Measurements from ENCODE around the gene HASPIN.

The HASPIN gene

DNA sequence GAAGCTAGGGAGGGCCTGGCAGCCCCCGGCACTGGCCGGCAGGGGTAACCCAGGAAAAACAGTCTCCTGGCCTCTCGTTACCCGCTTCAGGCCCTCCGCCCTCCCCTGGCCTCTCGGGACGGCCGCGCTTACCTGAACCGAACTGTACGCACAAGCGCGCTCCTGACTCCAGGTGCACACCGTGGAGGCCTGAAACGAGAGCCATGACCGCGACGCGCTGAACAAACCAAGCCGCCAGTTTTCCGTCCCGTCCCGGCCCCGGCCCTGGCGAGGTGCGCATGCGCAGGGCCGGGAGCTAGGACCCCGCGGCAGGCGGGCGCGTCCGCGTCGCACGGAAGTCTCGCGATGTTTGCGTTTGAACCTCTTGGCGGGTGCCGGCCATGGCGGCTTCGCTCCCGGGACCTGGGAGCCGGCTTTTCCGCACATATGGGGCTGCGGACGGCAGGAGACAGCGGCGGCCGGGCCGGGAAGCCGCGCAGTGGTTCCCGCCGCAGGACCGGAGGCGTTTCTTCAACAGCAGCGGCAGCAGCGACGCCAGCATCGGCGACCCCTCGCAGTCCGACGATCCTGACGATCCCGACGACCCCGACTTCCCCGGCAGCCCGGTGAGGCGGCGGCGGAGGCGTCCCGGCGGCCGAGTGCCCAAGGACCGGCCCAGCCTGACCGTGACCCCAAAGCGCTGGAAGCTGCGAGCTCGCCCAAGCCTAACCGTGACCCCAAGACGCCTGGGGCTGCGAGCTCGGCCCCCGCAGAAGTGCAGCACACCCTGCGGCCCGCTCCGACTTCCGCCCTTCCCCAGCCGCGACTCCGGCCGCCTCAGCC, at the start of gene HASPIN:
Gene HASPIN (plus strand): TSS at position 348 of the 822 bp plus-strand sequence. CDS start 33 bp downstream, at position 381.
- peak; percentile 74 to 97 (median 86) for DNase-seq
- intact Hi-C loops (cut with DNase I): loop anchor here (5.0 kb wide), 1 partner anchor 124 kb away; the partner anchor contains the start of gene NCBP3

DNA sequence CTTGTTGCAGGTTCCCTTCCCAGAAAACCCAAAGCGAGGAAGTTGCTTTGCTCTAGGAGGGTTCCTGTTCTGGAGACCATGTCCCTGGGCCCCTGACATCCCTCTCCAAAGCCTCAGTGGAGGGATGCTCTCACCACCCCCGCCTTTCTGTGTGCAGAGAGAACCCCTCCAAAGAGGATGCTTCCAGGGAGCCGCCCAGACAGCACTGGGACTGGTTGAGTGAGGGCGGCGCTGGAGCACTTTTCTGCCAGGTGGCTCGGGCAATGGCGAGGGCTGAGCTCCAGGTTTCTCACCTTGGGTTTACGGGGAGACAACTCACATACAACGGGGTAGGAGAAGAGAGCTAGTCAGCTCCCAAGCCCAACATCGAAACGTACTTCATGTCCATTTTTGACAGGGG, 47.8 kb upstream of the HASPIN start:
- no peak for DNase-seq
- intact Hi-C loops (cut with DNase I): no loop called here

DNA sequence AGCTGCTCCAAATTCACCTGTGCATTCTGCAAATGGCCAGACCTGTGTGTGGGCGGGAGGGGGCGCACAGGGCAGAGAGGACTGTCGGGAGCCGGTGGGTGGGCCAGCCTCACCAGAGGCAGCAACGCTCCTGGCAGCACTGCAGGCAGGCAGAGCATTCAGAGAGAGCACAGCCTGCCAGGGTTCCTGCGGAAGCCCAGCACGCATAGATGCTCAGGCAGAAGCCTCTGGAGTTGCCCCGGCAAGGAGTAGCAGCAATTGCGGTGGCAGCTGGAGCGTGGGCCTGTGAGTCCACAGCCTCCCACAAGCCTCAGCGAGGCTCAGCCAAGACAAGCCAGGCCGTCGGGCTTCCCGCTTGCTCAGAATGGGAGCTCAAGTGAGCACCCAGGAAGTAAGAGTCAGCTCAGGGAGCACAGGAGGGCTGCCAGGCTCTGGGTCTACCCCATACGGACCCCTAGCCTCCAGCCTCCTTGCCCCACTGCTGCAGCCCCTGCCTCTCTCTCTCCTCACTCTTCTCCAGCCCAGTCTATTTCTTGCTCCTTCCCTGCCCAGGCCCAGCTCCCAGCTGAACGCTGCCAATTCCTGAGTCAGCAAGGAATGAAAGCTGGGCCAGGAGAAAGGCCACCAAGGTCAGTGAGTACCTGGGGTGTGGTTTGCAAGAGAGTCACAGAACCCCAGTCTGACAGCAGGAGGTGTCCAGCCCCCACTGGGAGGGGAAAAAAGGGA, 45.4 kb upstream of the HASPIN start:
- peak in 9 of 10 donors; percentile 34 to 97 (median 85) for DNase-seq
- intact Hi-C loops (cut with DNase I): no loop called here

DNA sequence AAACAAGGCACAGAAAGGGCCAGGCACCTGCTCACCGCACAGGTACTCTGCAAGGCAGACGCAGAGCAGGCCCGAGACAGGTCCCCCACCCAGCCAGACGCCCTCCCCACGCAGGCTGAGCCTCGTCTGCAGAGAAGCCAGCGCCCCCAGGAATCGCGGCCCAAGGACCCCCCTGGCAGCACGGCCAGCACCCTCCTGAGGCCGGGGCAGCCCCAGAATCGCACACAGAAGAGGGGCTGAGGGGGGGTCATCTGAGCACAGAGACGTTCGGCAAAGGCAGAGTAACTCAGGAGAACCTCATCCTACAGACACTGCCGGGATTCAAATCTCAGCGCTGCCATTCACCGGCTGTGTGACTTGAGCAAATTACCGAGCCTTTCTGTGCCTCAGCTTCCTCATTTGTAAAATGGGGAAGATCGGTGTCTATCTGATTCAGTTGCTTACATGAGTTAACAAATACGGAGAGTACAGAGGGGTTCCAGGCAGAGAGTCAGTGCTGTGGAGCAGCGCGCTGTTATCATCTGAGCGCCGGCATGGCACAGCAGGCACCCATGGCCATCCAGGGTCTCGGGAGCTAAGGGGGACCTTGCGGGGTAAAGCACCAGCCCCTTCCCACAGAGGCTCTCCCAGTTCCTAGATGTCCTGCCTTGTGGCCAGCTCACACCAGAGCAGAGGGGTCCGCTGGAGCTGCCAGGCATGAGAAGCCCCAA, 44.7 kb upstream of the HASPIN start:
- no peak for DNase-seq
- intact Hi-C loops (cut with DNase I): no loop called here

DNA sequence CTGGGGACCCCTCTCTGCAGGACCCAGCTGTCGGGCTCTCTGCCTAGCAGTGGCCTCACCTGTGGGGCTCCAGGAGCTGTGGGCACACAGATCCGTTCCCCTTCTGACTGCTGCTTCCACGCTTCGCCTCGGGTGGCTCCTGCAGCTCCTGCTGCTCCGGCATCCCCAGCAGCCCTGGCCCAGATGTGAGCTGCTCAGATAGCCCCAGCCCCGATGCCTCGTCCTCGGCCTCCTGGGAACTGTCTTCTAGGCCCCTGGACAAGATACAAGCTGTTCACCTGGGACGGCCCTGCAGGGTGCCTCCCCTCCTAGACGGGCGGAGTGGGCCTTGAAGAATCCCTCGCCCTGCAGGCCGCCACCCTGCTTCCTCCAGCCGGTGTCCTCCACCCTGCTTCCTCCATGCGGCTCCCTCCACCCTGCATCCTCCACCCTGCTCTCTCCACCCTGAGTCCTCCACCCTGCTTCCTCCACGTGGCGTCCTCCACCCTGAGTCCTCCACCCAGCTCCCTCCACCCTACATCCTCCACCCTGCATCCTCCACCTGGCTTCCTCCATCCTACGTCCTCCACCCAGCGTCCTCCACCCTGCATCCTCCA, 44.1 kb upstream of the HASPIN start:
- peak in 1 of 10 donors; percentile 57 for DNase-seq
- intact Hi-C loops (cut with DNase I): no loop called here

DNA sequence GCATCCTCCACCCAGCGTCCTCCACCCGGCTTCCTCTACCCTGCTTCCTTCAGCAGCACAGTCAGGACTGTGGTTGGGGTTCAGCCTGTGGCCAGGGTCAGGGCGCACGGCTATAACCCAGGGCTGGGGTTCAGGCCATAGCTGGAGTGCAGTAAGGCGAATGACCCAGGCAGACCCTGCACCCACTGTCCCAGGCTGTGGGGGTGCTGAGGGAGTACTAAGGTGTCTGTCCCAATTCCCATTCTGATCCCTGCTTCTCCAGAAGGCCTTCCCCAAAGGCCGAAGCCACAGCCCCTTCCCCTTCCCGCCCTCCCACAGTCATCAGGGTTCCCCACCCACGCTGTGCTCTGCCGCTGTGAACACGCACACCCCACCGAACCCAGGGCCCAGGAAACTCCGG, 42.6 kb upstream of the HASPIN start:
- DNase-seq: no peak
- intact Hi-C loops (cut with DNase I): no loop called here

DNA sequence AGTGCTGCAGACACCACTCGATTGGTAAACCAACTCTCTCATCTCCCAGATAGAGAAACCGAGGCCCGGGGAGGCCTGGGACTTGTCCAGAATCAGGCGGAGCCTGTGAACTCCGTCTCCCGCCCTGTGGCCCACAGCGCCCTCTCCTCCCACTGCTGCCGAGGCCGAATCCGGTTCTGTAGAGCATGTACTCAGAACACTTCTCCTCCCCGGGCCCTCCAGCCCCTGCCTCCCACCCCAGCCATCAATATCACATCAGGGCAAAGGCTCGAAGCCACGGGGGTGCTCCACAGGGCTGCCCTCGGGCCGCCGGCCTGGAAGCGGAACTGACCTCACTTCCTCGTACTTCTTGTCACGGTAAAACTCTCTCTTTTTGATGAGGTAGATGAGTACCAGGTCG, 42.1 kb upstream of the HASPIN start:
- DNase-seq: no peak
- intact Hi-C loops (cut with DNase I): no loop called here

DNA sequence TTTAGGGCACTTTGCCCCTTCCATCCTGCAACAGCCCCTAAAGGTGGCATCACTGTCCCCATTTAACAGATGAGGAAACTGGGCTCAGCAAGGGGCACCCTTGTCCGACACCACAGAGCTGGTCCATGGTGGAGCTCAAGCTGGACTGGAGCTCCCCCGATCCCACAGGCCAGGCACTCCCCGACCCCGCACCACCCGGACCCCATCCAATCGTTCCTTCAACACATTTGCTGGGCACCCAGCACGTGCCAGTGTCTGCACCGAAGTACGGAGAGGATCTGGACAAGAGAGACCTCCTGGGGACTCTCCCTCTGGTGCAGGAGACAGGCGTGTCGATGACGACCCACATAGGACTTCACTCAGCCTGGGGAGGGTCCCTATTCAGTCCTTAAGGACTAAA, 41.7 kb upstream of the HASPIN start:
- no peak for DNase-seq
- intact Hi-C loops (cut with DNase I): no loop called here

DNA sequence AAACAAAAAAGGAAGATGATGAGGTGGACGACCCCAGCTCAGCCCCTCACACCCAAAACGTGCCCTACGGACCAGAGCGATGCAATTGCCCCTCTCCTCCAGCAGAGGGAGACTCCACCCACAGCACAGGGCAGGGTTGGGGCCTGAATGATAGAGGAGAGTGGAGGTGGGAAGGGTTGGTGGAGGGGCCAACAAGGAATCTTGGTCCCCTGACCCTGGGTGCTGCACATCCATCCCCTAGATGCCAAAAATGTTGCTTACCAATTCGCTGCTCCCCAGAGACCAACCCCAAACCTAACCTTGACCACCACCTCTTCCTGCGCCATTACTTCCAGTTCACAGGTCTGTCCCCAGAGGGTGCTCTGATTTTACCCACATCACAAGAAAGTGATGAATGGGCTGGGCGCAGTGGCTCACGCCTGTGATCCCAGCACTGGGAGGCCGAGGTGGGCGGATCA, 40.6 kb upstream of the HASPIN start:
- intact Hi-C loops (cut with DNase I): no loop called here
- DNase-seq: no peak

DNA sequence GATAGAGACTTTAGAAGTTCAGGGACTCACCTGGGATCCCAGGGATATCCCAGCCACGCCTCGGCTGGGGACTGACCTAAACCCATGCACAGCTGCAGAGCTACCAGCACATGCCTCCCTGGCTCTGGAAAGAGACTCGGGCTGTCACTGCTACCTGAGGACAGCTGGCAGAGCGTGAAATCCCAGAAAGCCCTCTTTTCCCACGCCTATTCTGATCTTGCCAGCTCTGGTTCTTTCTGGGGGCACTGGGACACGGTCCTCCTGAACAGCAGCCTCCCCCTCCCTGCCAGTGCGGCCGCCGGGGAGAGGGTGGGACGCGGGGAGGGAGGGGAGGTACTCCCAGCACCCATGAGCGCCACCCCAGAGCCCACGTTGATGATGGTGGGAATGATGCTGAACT, 38.5 kb upstream of the HASPIN start:
- DNase-seq: no peak
- intact Hi-C loops (cut with DNase I): no loop called here

DNA sequence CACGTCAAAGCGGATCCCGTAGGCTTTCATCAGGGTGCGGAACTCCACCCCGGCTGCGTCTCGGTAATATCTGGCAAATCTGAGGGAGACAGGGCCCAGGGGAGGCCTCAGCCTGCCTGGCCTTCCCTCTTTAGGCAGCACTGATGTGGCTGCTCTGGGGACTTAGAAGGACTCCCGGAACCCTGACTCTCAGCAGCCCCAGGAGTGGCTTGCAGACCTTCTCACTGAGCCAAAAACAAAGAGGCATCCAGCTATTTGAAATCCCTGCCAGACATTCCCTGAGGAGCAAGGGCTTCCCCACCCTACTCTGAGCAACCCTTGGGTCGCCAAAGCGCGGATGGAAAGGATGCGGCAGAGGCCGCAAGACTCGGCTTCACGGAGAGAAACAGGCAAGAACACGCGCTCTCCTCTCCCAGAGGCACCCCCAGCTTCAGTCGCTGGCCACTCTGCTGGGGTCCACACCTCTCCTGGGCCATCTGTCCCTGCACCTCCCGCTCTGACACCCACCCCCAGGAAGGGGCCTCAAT, 35.6 kb upstream of the HASPIN start:
- intact Hi-C loops (cut with DNase I): no loop called here
- no peak for DNase-seq

DNA sequence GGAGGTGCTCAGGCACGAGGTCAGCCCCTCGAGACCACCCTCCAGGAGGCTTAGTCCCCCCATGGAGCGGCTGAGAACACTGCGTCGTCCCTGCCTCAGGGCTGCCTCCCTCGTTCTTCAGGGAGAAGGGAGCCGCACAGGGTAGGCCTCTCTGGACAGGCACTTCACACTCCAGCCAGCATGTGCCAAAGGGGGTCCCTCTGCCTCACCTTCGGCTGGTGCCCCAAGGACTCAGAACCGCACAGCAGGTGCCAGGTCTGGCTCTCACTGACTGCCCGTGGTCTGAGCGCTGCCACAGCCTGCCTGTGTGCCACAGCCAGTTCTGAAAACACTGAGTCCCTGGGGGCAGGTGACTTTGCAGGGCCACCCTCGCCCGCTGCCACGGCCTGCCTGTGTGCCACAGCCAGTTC, 34.8 kb upstream of the HASPIN start:
- intact Hi-C loops (cut with DNase I): no loop called here

DNA sequence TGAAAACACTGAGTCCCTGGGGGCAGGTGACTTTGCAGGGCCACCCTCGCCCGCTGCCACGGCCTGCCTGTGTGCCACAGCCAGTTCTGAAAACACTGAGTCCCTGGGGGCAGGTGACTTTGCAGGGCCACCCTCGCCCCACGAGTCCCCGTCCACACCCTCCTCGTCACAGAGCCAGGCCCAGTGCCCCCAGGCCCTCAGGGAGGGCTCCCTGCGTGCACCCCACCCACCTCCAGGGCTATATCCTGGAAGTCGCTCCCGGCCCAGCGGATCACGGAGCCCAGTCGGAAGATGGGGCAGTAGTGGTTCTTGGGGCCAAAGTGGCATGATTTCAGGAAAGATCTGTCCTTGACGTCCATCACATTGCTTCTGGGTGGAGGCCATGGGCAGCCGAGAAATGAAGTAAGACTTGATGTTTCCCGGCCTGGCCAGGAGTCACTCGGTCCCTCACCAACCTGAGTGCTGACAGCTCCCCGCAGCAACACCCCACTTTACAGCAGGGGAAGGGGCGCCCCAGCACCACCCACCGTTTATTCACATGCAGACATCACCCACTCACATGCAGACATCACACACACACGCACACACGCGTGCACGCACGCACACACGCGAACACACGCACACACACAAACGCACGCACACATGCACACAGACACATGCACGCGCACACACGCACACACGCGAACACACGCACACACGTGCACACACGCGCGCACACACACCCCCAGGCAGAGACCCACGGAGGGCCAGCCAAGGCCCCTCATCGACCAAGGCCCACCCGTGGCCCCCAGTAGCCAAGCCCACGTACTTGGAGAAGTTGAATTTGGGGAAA, 34.2 kb upstream of the HASPIN start:
- intact Hi-C loops (cut with DNase I): no loop called here
- DNase-seq: no peak

More for the DNA sequence above, 34.8 kb upstream of the HASPIN start:
- no peak for DNase-seq

DNA sequence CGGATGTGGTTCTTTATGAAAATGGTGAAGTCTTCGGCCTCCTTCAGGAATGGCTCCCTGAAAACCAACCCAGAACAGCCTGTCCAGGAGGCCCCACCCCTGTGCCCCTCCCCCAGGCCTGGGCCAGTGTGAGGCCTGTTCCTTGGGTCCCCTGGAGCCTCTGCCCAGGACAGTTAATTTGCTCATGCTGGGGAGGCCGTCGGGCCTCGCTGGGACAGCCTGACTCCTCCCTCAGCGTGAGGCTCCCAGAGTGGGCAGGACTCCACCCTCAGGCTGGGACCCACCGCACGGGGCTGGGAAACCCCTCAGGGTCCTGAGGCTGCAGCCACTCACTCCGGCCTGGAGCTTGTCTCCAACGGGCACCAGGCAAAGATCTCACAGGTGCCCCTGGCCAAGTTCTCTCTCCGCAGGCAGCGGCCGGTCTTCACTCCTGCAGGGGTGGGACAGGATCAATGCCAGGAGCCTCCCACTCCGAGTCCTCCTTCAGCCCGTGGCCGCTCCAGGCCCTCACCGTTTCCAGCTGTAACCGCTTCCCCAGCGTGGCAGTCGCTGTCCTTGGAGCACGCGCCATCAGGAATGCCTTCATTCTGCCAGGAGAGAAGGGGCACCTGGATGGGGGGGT, 33.5 kb upstream of the HASPIN start:
- intact Hi-C loops (cut with DNase I): no loop called here
- peak in 3 of 10 donors; percentile 71 to 81 (median 80) for DNase-seq

DNA sequence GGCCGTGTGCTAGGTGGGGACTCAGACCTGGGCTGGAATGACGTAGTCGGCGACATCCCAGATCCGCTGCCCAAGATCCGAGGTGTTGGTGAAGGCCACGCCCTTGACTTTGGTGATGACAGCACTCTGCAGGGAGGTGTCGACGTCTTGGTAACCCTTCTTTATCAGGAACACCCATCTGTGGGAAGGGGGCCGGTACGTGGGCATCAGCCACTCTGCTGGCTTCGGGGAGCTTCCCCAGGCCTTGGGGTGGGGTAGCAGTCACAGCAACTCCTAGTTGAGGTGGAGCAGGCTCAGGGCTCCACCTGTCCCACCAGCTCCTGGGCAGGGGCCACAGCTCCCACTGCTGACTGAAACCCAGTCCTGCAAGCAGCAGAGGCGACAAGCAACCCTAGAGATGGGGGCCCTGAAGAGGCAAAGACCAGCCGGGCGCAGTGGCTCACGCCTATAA, 32.1 kb upstream of the HASPIN start:
- intact Hi-C loops (cut with DNase I): no loop called here
- peak in 2 of 10 donors; percentile 58 to 61 for DNase-seq

DNA sequence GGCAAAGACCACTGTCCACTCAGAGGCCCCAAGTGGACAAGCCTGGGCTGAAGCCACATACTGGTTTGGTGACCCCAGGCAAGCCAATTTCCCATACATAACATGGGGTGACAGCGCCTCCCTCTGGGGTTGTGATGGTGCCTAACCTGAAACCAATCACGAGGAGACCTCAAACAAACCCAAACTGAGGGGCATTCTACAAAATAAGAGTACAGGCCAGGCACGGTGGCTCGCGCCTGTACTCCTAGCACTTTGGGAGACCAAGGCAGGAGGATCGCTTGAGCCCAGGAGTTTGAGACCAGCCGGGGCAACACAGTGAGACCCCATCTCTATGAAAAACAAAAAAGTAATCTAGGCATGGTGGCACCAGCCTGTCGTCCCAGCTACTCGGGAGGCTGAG, 31.4 kb upstream of the HASPIN start:
- peak in 3 of 10 donors; percentile 9 to 57 (median 33) for DNase-seq
- intact Hi-C loops (cut with DNase I): no loop called here

DNA sequence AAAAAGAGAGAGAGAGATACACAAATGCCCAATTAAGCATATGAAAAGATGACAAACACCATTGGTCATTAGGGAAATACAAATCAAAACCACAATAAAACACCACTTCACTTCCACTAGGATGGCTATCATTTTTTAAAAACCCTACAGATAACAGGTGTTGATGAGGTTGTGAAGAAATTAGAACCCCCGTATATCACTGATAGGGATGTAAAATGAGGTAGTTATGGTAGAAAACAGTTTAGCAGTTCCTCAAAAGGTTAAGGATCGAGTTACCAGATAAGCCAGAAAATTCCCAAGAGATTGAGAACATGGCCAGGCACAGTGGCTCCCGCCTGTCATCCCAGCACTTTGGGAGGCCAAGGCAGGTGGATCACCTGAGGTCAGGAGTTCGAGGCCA, 30.6 kb upstream of the HASPIN start:
- intact Hi-C loops (cut with DNase I): no loop called here
- DNase-seq: peak in 1 of 10 donors; percentile 4

DNA sequence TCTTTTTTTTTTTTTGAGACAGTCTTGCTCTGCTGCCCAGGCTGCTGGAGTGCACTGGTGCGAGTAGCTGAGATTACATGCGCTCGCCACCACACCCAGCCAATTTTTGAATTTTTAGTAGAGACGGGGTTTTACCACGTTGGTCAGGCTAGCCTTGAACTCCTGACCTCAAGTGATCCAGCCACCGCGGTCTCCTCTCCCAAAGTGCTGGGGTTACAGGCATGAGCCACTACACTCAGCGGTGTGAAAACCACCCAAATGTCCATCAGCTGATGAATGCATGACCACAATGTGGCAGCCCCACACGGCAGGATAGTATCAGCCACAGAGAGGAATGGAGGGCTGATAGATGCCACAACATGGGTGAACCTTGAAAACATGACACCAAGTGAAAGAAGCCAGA, 29.9 kb upstream of the HASPIN start:
- DNase-seq: peak in 3 of 10 donors; percentile 45 to 76 (median 69)
- intact Hi-C loops (cut with DNase I): no loop called here

Measured in posterior cingulate gyrus (tissue), 11 donors.